DOHH2 (cell line): Measurements from ENCODE around the gene TMEM45A.

ENCODE experiments used
- H3F3A ChIP-seq: fragments of 200-600 bp; sonication (generic), shearing (Covaris generic); 2 replicates; pipeline ENCODE4 v1.6.0; 2016; ENCODE audit warnings: antibody characterized with exemption, mild to moderate bottlenecking; ENCODE audit not compliant: control insufficient read depth, insufficient read depth
- H3K27ac ChIP-seq: fragments of 200-600 bp; sonication (generic); 2 replicates; pipeline ENCODE4 v1.5.1; 2014; ENCODE audit warnings: low read depth, mild to moderate bottlenecking, low read length, moderate library complexity
- H3K27me3 ChIP-seq: fragments of 200-600 bp; sonication (generic); 2 replicates; pipeline ENCODE4 v1.6.1; 2014; ENCODE audit warnings: mild to moderate bottlenecking, low read length, mixed read lengths; ENCODE audit not compliant: control insufficient read depth
- H3K36me3 ChIP-seq: fragments of 200-600 bp; sonication (generic); 2 replicates; pipeline ENCODE4 v1.6.1; 2014; ENCODE audit warnings: mild to moderate bottlenecking, low read length, moderate library complexity, mixed read lengths; ENCODE audit not compliant: control insufficient read depth
- H3K4me1 ChIP-seq: fragments of 200-600 bp; sonication (generic); 2 replicates; pipeline ENCODE4 v1.6.1; 2014; ENCODE audit warnings: mild to moderate bottlenecking, low read length, mixed read lengths; ENCODE audit not compliant: control insufficient read depth
- H3K4me2 ChIP-seq: fragments of 200-600 bp; sonication (generic); 2 replicates; pipeline ENCODE4 v1.6.0; 2014; ENCODE audit warnings: mild to moderate bottlenecking, low read length, moderate library complexity
- H3K4me3 ChIP-seq: fragments of 200-600 bp; sonication (generic); 2 replicates; pipeline ENCODE4 v1.5.1; 2014; ENCODE audit warnings: mild to moderate bottlenecking, low read length, mixed read lengths
- H3K79me2 ChIP-seq: fragments of 200-600 bp; sonication (generic); 2 replicates; pipeline ENCODE4 v1.6.1; 2014; ENCODE audit warnings: mild to moderate bottlenecking, low read length, mixed read lengths; ENCODE audit not compliant: control insufficient read depth
- H3K9me2 ChIP-seq: fragments of 200-600 bp; sonication (generic); replicated peaks from 2 replicates; pipeline ENCODE4 v1.6.1; 2014; ENCODE audit warnings: mild to moderate bottlenecking, low read length, mixed read lengths; ENCODE audit not compliant: control insufficient read depth
- H3K9me3 ChIP-seq: fragments of 200-600 bp; sonication (generic); 2 replicates; pipeline ENCODE4 v1.6.1; 2014; ENCODE audit warnings: antibody characterized with exemption, low read length, mixed read lengths; ENCODE audit not compliant: control insufficient read depth, insufficient read depth
- H4K20me1 ChIP-seq: fragments of 200-600 bp; sonication (generic); 2 replicates; pipeline ENCODE4 v1.6.0; 2014; ENCODE audit warnings: low read depth, mild to moderate bottlenecking, antibody characterized with exemption, low read length, moderate library complexity; ENCODE audit not compliant: control insufficient read depth, insufficient read depth
- EZH2phosphoT487 ChIP-seq: fragments of 200-600 bp; sonication (generic); IDR thresholded peaks from 2 replicates; pipeline ENCODE4 v1.6.1; 2017; ENCODE audit warnings: borderline replicate concordance, mild to moderate bottlenecking, antibody characterized with exemption, low read length, moderate library complexity, mixed read lengths
- TF ChIP-seq, protein P1 (sequence below): fragments of 200-600 bp; sonication (generic); IDR thresholded peaks from one replicate; pipeline ENCODE4 v1.5.1; 2014; ENCODE audit warnings: antibody characterized with exemption, mild to moderate bottlenecking, low read depth, low read length; ENCODE audit not compliant: poor library complexity, severe bottlenecking

Gene TMEM45A

DNA sequence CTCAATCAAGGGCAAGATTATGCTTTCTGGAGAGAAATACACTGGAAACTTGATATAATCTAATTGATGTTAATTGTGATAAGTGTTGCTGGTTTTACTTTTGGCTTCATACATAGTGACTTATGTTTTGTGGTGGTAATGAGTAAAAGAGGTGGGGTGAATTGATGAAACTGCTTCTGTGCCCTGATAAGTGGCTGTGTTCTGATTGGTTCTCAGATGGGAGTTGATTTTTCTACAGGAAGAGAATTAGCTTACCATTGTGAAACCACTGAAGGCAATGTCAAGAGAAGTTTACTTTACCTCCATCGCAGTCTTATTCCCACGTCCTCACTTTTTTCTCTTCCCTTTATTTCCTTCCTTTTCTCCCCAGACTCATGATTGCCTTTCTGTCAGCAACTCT lies 23.8 kb downstream of the TMEM45A start:
- H3K4me2 ChIP-seq = no peak overlapping the region
- no peaks in the 10 kb centered on the region for H3K9me3 ChIP-seq
- no peaks in the 10 kb centered on the region for H3K36me3 ChIP-seq
- H3K9me2 ChIP-seq = no peaks in the 10 kb centered on the region
- no peaks in the 10 kb centered on the region for H3K79me2 ChIP-seq
- no peaks in the 10 kb centered on the region for H4K20me1 ChIP-seq
- no peak overlapping the region for H3K4me3 ChIP-seq
- no peaks in the 10 kb centered on the region for H3K4me1 ChIP-seq
- TF ChIP-seq, protein P1, sequence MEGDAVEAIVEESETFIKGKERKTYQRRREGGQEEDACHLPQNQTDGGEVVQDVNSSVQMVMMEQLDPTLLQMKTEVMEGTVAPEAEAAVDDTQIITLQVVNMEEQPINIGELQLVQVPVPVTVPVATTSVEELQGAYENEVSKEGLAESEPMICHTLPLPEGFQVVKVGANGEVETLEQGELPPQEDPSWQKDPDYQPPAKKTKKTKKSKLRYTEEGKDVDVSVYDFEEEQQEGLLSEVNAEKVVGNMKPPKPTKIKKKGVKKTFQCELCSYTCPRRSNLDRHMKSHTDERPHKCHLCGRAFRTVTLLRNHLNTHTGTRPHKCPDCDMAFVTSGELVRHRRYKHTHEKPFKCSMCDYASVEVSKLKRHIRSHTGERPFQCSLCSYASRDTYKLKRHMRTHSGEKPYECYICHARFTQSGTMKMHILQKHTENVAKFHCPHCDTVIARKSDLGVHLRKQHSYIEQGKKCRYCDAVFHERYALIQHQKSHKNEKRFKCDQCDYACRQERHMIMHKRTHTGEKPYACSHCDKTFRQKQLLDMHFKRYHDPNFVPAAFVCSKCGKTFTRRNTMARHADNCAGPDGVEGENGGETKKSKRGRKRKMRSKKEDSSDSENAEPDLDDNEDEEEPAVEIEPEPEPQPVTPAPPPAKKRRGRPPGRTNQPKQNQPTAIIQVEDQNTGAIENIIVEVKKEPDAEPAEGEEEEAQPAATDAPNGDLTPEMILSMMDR = no peak
- no peak for TF ChIP-seq EZH2phosphoT487
- H3K27ac ChIP-seq = no peak overlapping the region
- no peaks in the 10 kb centered on the region for H3K27me3 ChIP-seq
- no peaks in the 10 kb centered on the region for H3F3A ChIP-seq

DNA sequence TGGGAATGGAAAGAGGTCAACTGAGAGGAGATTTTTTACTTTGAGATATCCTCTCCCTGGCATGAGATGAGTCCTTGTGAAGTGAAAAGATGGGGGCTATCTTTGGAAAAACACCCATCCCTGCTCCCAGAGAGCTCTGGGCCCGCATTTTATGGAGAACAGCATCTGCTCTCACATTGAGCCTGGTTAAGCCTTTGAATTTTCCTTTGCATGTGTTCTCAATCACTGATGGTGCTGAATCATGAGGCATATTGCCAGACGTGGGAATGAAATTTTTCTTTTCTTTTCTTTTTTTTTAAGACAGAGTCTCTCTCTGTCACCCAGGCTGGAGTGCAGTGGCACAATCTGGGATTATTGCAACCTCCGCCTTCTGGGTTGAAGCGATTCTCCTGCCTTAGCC lies 24.4 kb downstream of the TMEM45A start:
- TF ChIP-seq, protein P1 = no peak
- TF ChIP-seq EZH2phosphoT487 = no peak
- no peak overlapping the region for H3K4me2 ChIP-seq
- H4K20me1 ChIP-seq = no peaks in the 10 kb centered on the region
- H3K9me2 ChIP-seq = no peaks in the 10 kb centered on the region
- no peaks in the 10 kb centered on the region for H3K4me1 ChIP-seq
- no peak overlapping the region for H3K27ac ChIP-seq
- H3K27me3 ChIP-seq = no peaks in the 10 kb centered on the region
- no peaks in the 10 kb centered on the region for H3K9me3 ChIP-seq
- H3F3A ChIP-seq = no peaks in the 10 kb centered on the region
- H3K79me2 ChIP-seq = no peaks in the 10 kb centered on the region
- H3K36me3 ChIP-seq = no peaks in the 10 kb centered on the region
- no peak overlapping the region for H3K4me3 ChIP-seq

DNA sequence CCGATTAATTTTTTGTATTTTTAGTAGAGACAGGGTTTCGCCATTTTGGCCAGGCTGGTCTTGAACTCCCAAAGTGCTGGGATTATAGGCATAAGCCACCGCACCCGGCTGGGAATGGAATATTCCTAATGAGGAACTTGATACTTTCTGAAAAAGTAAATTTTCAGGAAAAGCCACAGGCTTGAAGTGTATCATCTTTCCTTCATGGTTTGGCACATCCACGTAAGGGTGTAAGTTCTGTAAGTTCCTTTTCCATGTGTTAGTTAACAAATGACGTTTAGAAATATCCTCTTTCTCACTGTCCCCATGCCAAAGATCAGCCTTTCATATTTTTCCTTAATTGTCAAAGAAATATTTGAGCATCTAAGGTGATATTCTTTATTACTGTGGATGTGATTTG lies 24.9 kb downstream of the TMEM45A start:
- H3K4me3 ChIP-seq = no peak overlapping the region
- H4K20me1 ChIP-seq = no peaks in the 10 kb centered on the region
- no peak overlapping the region for H3K27ac ChIP-seq
- TF ChIP-seq EZH2phosphoT487 = no peak
- TF ChIP-seq, protein P1 = no peak
- no peaks in the 10 kb centered on the region for H3K9me2 ChIP-seq
- no peaks in the 10 kb centered on the region for H3K79me2 ChIP-seq
- no peaks in the 10 kb centered on the region for H3K4me1 ChIP-seq
- H3K27me3 ChIP-seq = no peaks in the 10 kb centered on the region
- H3K9me3 ChIP-seq = no peaks in the 10 kb centered on the region
- H3F3A ChIP-seq = no peaks in the 10 kb centered on the region
- H3K36me3 ChIP-seq = no peaks in the 10 kb centered on the region
- no peak overlapping the region for H3K4me2 ChIP-seq

DNA sequence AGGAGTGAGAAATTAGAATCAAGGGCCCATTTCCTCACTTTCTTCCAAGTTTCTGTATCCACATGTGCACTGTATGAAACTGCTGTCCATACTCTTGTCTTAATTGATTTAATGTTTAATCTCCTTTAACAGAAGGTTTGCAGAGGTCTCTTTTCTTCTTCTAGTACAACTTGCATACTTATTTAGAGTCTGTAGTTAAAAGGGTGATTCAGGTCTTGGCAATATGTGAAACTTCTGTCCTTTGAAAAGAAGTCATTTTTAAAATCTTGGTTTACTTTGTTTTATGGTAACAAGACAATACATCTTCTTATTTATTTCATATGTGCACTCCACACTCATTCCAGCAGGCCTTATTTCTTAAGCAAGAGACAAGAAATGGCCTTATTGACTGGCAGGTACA lies 25.8 kb downstream of the TMEM45A start:
- Histone ChIP-seq H3K4me3 (no peak overlapping the region), H4K20me1 (no peaks in the 10 kb centered on the region), H3K9me3 (no peaks in the 10 kb centered on the region), H3K4me1 (no peaks in the 10 kb centered on the region), H3F3A (no peaks in the 10 kb centered on the region), H3K4me2 (no peak overlapping the region), H3K27ac (no peak overlapping the region), H3K27me3 (no peaks in the 10 kb centered on the region), H3K36me3 (no peaks in the 10 kb centered on the region), H3K9me2 (no peaks in the 10 kb centered on the region), H3K79me2 (no peaks in the 10 kb centered on the region)
- TF ChIP-seq, protein P1 = no peak
- TF ChIP-seq EZH2phosphoT487 = no peak
